AG09319 (cell line): ENCODE data around the gene KLF13.

ENCODE experiments used
- DNase-seq: peaks from one replicate; pipeline ENCODE4 v3.0.0-alpha.2; 2010; ENCODE audit warnings: low read depth; ENCODE audit errors: extremely low read depth
- TF ChIP-seq, protein P1 (sequence below): IDR thresholded peaks from 2 replicates; pipeline ENCODE4 v1.5.1; 2011; ENCODE audit warnings: low read depth, mild to moderate bottlenecking, inconsistent platforms, low read length, moderate library complexity

The KLF13 gene

DNA sequence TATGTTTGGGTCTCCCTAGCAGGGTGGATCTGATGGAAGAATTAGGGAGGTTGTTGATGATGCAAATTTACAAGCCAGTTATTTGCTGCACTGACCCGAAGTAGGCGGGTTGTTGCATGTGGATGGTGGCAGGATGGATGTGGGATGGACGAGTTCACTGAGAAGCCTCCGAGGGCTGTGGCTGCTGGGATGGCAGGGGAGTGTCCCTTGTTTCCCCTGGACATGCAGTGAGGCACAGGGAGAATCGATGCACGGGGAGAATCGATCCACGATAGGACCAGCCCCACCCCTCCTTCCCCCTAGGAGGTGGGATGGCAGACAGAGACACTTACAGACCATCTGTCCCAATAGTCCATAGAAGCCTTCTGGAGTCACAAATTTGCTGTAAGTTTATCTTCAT lies 31.0 kb upstream of the KLF13 start:
- no peak for DNase-seq
- TF ChIP-seq, protein P1, sequence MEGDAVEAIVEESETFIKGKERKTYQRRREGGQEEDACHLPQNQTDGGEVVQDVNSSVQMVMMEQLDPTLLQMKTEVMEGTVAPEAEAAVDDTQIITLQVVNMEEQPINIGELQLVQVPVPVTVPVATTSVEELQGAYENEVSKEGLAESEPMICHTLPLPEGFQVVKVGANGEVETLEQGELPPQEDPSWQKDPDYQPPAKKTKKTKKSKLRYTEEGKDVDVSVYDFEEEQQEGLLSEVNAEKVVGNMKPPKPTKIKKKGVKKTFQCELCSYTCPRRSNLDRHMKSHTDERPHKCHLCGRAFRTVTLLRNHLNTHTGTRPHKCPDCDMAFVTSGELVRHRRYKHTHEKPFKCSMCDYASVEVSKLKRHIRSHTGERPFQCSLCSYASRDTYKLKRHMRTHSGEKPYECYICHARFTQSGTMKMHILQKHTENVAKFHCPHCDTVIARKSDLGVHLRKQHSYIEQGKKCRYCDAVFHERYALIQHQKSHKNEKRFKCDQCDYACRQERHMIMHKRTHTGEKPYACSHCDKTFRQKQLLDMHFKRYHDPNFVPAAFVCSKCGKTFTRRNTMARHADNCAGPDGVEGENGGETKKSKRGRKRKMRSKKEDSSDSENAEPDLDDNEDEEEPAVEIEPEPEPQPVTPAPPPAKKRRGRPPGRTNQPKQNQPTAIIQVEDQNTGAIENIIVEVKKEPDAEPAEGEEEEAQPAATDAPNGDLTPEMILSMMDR, result no peak

DNA sequence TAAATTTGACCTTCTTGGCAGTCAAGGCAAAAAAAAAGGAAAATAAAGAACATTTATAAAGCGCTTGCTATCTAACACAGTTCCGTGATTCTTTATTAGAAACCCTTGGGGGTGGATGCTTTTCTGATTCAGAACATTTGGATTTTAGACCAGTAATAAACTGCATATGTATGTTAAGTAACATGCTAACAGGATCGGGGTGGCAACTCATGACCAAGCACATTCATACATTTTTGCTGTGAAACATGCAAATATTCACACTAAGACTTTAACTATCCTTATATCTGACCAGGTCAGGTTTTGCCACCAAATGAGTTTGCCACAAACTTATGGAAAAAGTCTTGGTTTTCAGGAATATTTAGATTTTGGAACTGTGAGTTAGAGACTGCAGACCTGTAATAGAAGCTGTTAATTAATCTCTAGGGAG lies 30.4 kb upstream of the KLF13 start:
- DNase-seq, result no peak
- TF ChIP-seq, protein P1, result no peak

GRCh38 chr15:31296646-31297574 lies 29.7 kb upstream of the KLF13 start:
- TF ChIP-seq, protein P1, result no peak
- DNase-seq, result no peak

- DNase-seq, result no peak
- TF ChIP-seq, protein P1, result no peak
Observed at GRCh38 chr15:31297575-31298456, 28.8 kb upstream of the KLF13 start.

DNA sequence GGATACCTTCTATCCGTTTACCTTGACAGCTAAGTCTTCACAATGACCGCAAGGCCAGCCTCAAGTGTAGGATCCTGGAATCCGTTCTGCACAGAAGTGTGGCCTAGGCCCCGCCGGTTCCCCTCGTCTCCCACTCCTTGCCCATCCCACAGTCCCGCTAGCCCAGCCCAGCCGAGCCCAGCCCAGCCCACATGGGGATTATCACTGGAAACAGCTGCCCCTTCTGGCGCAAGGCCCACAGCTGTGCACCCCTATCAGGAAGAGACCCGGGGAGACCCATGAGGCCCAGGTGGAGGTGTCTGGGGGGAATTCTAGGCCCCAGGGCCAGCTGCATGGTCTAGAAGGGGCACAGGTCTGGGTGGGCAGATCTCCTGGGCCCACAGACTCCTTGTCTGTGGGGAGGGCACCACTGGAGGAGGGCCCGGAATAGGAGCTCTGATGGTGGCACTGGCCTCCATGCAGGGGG lies 27.9 kb upstream of the KLF13 start:
- no peak for DNase-seq
- TF ChIP-seq, protein P1, result no peak

GRCh38 chr15:31300208-31300661 lies 26.4 kb upstream of the KLF13 start:
- DNase-seq, result no peak

More at GRCh38 chr15:31300208-31300661, 26.4 kb upstream of the KLF13 start:
- TF ChIP-seq, protein P1, result no peak
